Loucy (cell line): ENCODE results near the gene PRRT3.
"Not testable (repeated sequence)": the region's sequence is repeated elsewhere in the genome, so short reads cannot be mapped to it uniquely, and the experiment has no call there.

Source experiments
- H2AFZ ChIP-seq: fragments of 200-600 bp; sonication (generic); 2 replicates; pipeline ENCODE4 v1.6.0; 2016; ENCODE audit warnings: antibody characterized with exemption, mild to moderate bottlenecking, low read length, moderate library complexity
- H3F3A ChIP-seq: fragments of 200-600 bp; 2 replicates; pipeline ENCODE4 v1.6.0; 2016; ENCODE audit warnings: antibody characterized with exemption, low read depth, mild to moderate bottlenecking
- H3K27me3 ChIP-seq: fragments of 200-600 bp; sonication (generic); 2 replicates; pipeline ENCODE4 v1.6.1; 2014; ENCODE audit warnings: low read length, mild to moderate bottlenecking; ENCODE audit not compliant: insufficient read depth, poor library complexity, severe bottlenecking
- H3K36me3 ChIP-seq: fragments of 200-600 bp; sonication (generic); 2 replicates; pipeline ENCODE4 v1.6.1; 2016; ENCODE audit warnings: low read length; ENCODE audit not compliant: insufficient read depth
- H3K4me1 ChIP-seq: fragments of 200-600 bp; sonication (generic); 2 replicates; pipeline ENCODE4 v1.5.1; 2014; ENCODE audit warnings: low read length, mild to moderate bottlenecking; ENCODE audit not compliant: insufficient read depth, poor library complexity, severe bottlenecking
- H3K4me2 ChIP-seq: fragments of 200-600 bp; sonication (generic); 2 replicates; pipeline ENCODE4 v1.6.0; 2014; ENCODE audit warnings: antibody characterized with exemption, low read length, low read depth, mild to moderate bottlenecking; ENCODE audit not compliant: poor library complexity, severe bottlenecking
- H3K4me3 ChIP-seq: fragments of 200-600 bp; sonication (generic); 2 replicates; pipeline ENCODE4 v1.5.1; 2014; ENCODE audit warnings: low read length, mild to moderate bottlenecking, mixed read lengths; ENCODE audit not compliant: poor library complexity, severe bottlenecking
- H3K79me2 ChIP-seq: fragments of 200-600 bp; sonication (generic); 2 replicates; pipeline ENCODE4 v1.6.1; 2014; ENCODE audit warnings: low read length; ENCODE audit not compliant: insufficient read depth
- H3K9ac ChIP-seq: fragments of 200-600 bp; sonication (generic); 2 replicates; pipeline ENCODE4 v1.6.0; 2014; ENCODE audit warnings: mild to moderate bottlenecking, low read depth, low read length, moderate library complexity; ENCODE audit not compliant: poor library complexity, severe bottlenecking
- H3K9me2 ChIP-seq: fragments of 200-600 bp; sonication (generic); replicated peaks from 2 replicates; pipeline ENCODE4 v1.6.1; 2016; ENCODE audit warnings: low read depth, low read length, mixed read lengths
- H3K9me3 ChIP-seq: fragments of 200-600 bp; sonication (generic); 2 replicates; pipeline ENCODE4 v1.6.1; 2014; ENCODE audit warnings: mild to moderate bottlenecking, antibody characterized with exemption, low read length, low read depth; ENCODE audit not compliant: insufficient read depth
- H4K20me1 ChIP-seq: fragments of 200-600 bp; sonication (generic); 2 replicates; pipeline ENCODE4 v1.6.0; 2014; ENCODE audit warnings: antibody characterized with exemption, low read length, mild to moderate bottlenecking; ENCODE audit not compliant: insufficient read depth, poor library complexity, severe bottlenecking
- EZH2phosphoT487 ChIP-seq: fragments of 200-600 bp; IDR thresholded peaks from 2 replicates; pipeline ENCODE4 v1.6.1; 2018; ENCODE audit warnings: antibody characterized with exemption, mild to moderate bottlenecking, moderate library complexity, borderline replicate concordance
- TF ChIP-seq, protein P1 (sequence below): fragments of 200-600 bp; sonication (generic); conservative IDR thresholded peaks from 2 replicates; pipeline ENCODE4 v1.5.1; 2014; ENCODE audit warnings: mild to moderate bottlenecking, antibody characterized with exemption, low read length

PRRT3 gene

GRCh38 chr3:9942164-9942563 lies 10.0 kb downstream of the PRRT3 start:
- Histone ChIP-seq H3K4me2 (no peak overlapping the region), H2AFZ (no peak overlapping the region), H3F3A (no peaks in the 10 kb centered on the region), H3K9me2 (no peaks in the 10 kb centered on the region), H3K4me1 (peaks cover 2% of the 10 kb centered on the region), H3K27me3 (no peaks in the 10 kb centered on the region), H3K9me3 (no peaks in the 10 kb centered on the region), H3K79me2 (peaks cover 3% of the 10 kb centered on the region; the same call in 1 of the 2 replicates), H3K4me3 (no peak overlapping the region), H3K9ac (no peak overlapping the region), H4K20me1 (no peaks in the 10 kb centered on the region), H3K36me3 (peaks cover 18% of the 10 kb centered on the region; the same call in 1 of the 2 replicates)
- TF ChIP-seq EZH2phosphoT487 = no peak
- TF ChIP-seq, protein P1, sequence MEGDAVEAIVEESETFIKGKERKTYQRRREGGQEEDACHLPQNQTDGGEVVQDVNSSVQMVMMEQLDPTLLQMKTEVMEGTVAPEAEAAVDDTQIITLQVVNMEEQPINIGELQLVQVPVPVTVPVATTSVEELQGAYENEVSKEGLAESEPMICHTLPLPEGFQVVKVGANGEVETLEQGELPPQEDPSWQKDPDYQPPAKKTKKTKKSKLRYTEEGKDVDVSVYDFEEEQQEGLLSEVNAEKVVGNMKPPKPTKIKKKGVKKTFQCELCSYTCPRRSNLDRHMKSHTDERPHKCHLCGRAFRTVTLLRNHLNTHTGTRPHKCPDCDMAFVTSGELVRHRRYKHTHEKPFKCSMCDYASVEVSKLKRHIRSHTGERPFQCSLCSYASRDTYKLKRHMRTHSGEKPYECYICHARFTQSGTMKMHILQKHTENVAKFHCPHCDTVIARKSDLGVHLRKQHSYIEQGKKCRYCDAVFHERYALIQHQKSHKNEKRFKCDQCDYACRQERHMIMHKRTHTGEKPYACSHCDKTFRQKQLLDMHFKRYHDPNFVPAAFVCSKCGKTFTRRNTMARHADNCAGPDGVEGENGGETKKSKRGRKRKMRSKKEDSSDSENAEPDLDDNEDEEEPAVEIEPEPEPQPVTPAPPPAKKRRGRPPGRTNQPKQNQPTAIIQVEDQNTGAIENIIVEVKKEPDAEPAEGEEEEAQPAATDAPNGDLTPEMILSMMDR = no peak

- Histone ChIP-seq H3K9me2 (no peaks in the 10 kb centered on the region), H3K4me3 (no peak overlapping the region), H3F3A (no peaks in the 10 kb centered on the region), H4K20me1 (peaks cover 2% of the 10 kb centered on the region), H3K4me1 (peaks cover 9% of the 10 kb centered on the region), H3K9me3 (no peaks in the 10 kb centered on the region), H3K27me3 (no peaks in the 10 kb centered on the region), H3K4me2 (no peak overlapping the region), H2AFZ (no peak overlapping the region), H3K9ac (no peak overlapping the region), H3K79me2 (peaks cover 14% of the 10 kb centered on the region), H3K36me3 (peaks cover 18% of the 10 kb centered on the region; the same call in 1 of the 2 replicates)
- TF ChIP-seq, protein P1 = no peak
- TF ChIP-seq EZH2phosphoT487 = no peak
These were observed 11.5 kb downstream of the PRRT3 start for GRCh38 chr3:9940746-9941145.

- peaks cover 18% of the 10 kb centered on the region; the same call in 1 of the 2 replicates for H3K36me3 ChIP-seq
- H3K9me2 ChIP-seq, H3F3A ChIP-seq, H3K9ac ChIP-seq, H3K9me3 ChIP-seq, H3K4me2 ChIP-seq, H2AFZ ChIP-seq, H3K27me3 ChIP-seq, H4K20me1 ChIP-seq, H3K4me3 ChIP-seq: not testable (repeated sequence)
- peaks cover 17% of the 10 kb centered on the region for H3K4me1 ChIP-seq
- H3K79me2 ChIP-seq = peaks cover 23% of the 10 kb centered on the region
These were observed 12.3 kb downstream of the PRRT3 start for GRCh38 chr3:9939906-9940305.

- Histone ChIP-seq H3K27me3 (no peaks in the 10 kb centered on the region), H3F3A (no peaks in the 10 kb centered on the region), H3K9me2 (no peaks in the 10 kb centered on the region), H3K4me1 (peaks cover 23% of the 10 kb centered on the region), H3K4me2 (no peak overlapping the region), H3K36me3 (peaks cover 16% of the 10 kb centered on the region; the same call in 1 of the 2 replicates), H2AFZ (no peak overlapping the region), H3K9me3 (no peaks in the 10 kb centered on the region), H3K4me3 (no peak overlapping the region), H4K20me1 (peaks cover 7% of the 10 kb centered on the region), H3K9ac (no peak overlapping the region), H3K79me2 (peaks cover 32% of the 10 kb centered on the region)
- TF ChIP-seq EZH2phosphoT487 = no peak
- TF ChIP-seq, protein P1 = no peak
These were observed 13.2 kb downstream of the PRRT3 start for GRCh38 chr3:9938966-9939365.
